ENCODE measurements around the gene SLC28A3. TPM values are rescaled to one million over a fixed set of nuclear protein-coding genes. Genes with fewer than 3 reads are reported as not detected.

Gene SLC28A3
- total RNA-seq, 2 experiments from 2014 or later = 0.04 to 0.07 TPM

- H3K36me3 Mint-ChIP-seq (ENCODE audit: low read depth) = no peaks in the 10 kb centered on the region
- H3K4me3 Mint-ChIP-seq = no peak overlapping the region
- ChIA-PET CTCF (no interaction called here), POLR2A (no interaction called here)
- H3K27me3 Mint-ChIP-seq = peaks cover 8% of the 10 kb centered on the region
- H3K4me1 Mint-ChIP-seq = no peaks in the 10 kb centered on the region
- H3K9me3 Mint-ChIP-seq = peaks cover 5% of the 10 kb centered on the region
- no peak for DNase-seq
- no peak overlapping the region for H3K27ac Mint-ChIP-seq
Observed at GRCh38 chr9:84331119-84331809, 9.3 kb downstream of the SLC28A3 start.

- H3K36me3 Mint-ChIP-seq (ENCODE audit: low read depth) = no peaks in the 10 kb centered on the region
- ChIA-PET POLR2A (no interaction called here), CTCF (no interaction called here)
- peaks cover 5% of the 10 kb centered on the region for H3K9me3 Mint-ChIP-seq
- no peak for DNase-seq
- no peak overlapping the region for H3K4me3 Mint-ChIP-seq
- H3K27me3 Mint-ChIP-seq = peaks cover 8% of the 10 kb centered on the region
- no peak overlapping the region for H3K27ac Mint-ChIP-seq
- no peaks in the 10 kb centered on the region for H3K4me1 Mint-ChIP-seq
Observed at GRCh38 chr9:84330246-84330645, 10.3 kb downstream of the SLC28A3 start.

- Mint-ChIP-seq H3K4me3 (no peak overlapping the region), H3K36me3 (ENCODE audit: low read depth) (no peaks in the 10 kb centered on the region), H3K4me1 (no peaks in the 10 kb centered on the region), H3K27me3 (peaks cover 7% of the 10 kb centered on the region), H3K27ac (no peak overlapping the region), H3K9me3 (peaks cover 5% of the 10 kb centered on the region)
- no peak for DNase-seq
- CTCF ChIA-PET = no interaction called here
- POLR2A ChIA-PET = no interaction called here
Observed at GRCh38 chr9:84327184-84327583, 13.4 kb downstream of the SLC28A3 start.

GRCh38 chr9:84325347-84325973, 15.1 kb downstream of the SLC28A3 start:
- DNase-seq = no peak
- Mint-ChIP-seq H3K4me3 (no peak overlapping the region), H3K27me3 (peaks cover 4% of the 10 kb centered on the region), H3K9me3 (peaks cover 5% of the 10 kb centered on the region), H3K27ac (no peak overlapping the region), H3K4me1 (no peaks in the 10 kb centered on the region), H3K36me3 (ENCODE audit: low read depth) (no peaks in the 10 kb centered on the region)
- ChIA-PET POLR2A (no interaction called here), CTCF (interaction anchor here (0.7 kb wide), 1 partner anchor 40 kb away, joined by 4 read pairs; no protein-coding TSS in a partner anchor)

- Mint-ChIP-seq H3K4me1 (no peaks in the 10 kb centered on the region), H3K36me3 (ENCODE audit: low read depth) (no peaks in the 10 kb centered on the region), H3K27me3 (peaks cover under 1% of the 10 kb centered on the region), H3K4me3 (no peak overlapping the region), H3K27ac (no peak overlapping the region), H3K9me3 (peaks cover 5% of the 10 kb centered on the region)
- POLR2A ChIA-PET = no interaction called here
- CTCF ChIA-PET = interaction anchor here (0.9 kb wide), 1 partner anchor 9 kb away, joined by 3 read pairs; no protein-coding TSS in a partner anchor
- no peak for DNase-seq
Observed at GRCh38 chr9:84324811-84325210, 15.7 kb downstream of the SLC28A3 start.

- H3K4me3 Mint-ChIP-seq = no peak overlapping the region
- CTCF ChIA-PET = interaction anchor here (0.7 to 0.9 kb wide), 2 partner anchors 8 to 9 kb away, joined by 3 to 4 read pairs; no protein-coding TSS in a partner anchor
- peaks cover 5% of the 10 kb centered on the region for H3K9me3 Mint-ChIP-seq
- no peak overlapping the region for H3K27ac Mint-ChIP-seq
- H3K4me1 Mint-ChIP-seq = no peaks in the 10 kb centered on the region
- POLR2A ChIA-PET = no interaction called here
- H3K27me3 Mint-ChIP-seq = no peaks in the 10 kb centered on the region
- DNase-seq = no peak
- H3K36me3 Mint-ChIP-seq (ENCODE audit: low read depth) = no peaks in the 10 kb centered on the region
Observed at GRCh38 chr9:84323858-84324257, 16.7 kb downstream of the SLC28A3 start.

- Mint-ChIP-seq H3K9me3 (peaks cover 3% of the 10 kb centered on the region), H3K4me3 (no peak overlapping the region), H3K27ac (no peak overlapping the region), H3K4me1 (no peaks in the 10 kb centered on the region), H3K36me3 (ENCODE audit: low read depth) (no peaks in the 10 kb centered on the region), H3K27me3 (no peaks in the 10 kb centered on the region)
- CTCF ChIA-PET = no interaction called here
- DNase-seq = no peak
- POLR2A ChIA-PET = no interaction called here
Observed at GRCh38 chr9:84322828-84323227, 17.7 kb downstream of the SLC28A3 start.

GRCh38 chr9:84320231-84320630, 20.3 kb downstream of the SLC28A3 start:
- no peaks in the 10 kb centered on the region for H3K9me3 Mint-ChIP-seq
- ChIA-PET POLR2A (no interaction called here), CTCF (no interaction called here)
- no peak overlapping the region for H3K4me3 Mint-ChIP-seq
- H3K27me3 Mint-ChIP-seq = no peaks in the 10 kb centered on the region
- DNase-seq = no peak
- peaks cover 3% of the 10 kb centered on the region for H3K4me1 Mint-ChIP-seq
- H3K36me3 Mint-ChIP-seq (ENCODE audit: low read depth) = no peaks in the 10 kb centered on the region
- no peak overlapping the region for H3K27ac Mint-ChIP-seq

GRCh38 chr9:84319632-84320031, 20.9 kb downstream of the SLC28A3 start:
- no peaks in the 10 kb centered on the region for H3K9me3 Mint-ChIP-seq
- ChIA-PET CTCF (interaction anchor here (1.2 kb wide), 1 partner anchor 399 kb away, joined by 3 read pairs; no protein-coding TSS in a partner anchor), POLR2A (no interaction called here)
- H3K4me1 Mint-ChIP-seq = peaks cover 7% of the 10 kb centered on the region
- no peak overlapping the region for H3K4me3 Mint-ChIP-seq
- no peak overlapping the region for H3K27ac Mint-ChIP-seq
- no peak for DNase-seq
- no peaks in the 10 kb centered on the region for H3K27me3 Mint-ChIP-seq
- no peaks in the 10 kb centered on the region for H3K36me3 Mint-ChIP-seq (ENCODE audit: low read depth)

GRCh38 chr9:84318981-84319380, 21.6 kb downstream of the SLC28A3 start:
- Mint-ChIP-seq H3K4me3 (no peak overlapping the region), H3K36me3 (ENCODE audit: low read depth) (no peaks in the 10 kb centered on the region), H3K9me3 (no peaks in the 10 kb centered on the region), H3K27ac (no peak overlapping the region), H3K27me3 (no peaks in the 10 kb centered on the region), H3K4me1 (peaks cover 7% of the 10 kb centered on the region)
- no peak for DNase-seq
- POLR2A ChIA-PET = no interaction called here
- CTCF ChIA-PET = interaction anchor here (0.8 to 1.2 kb wide), 2 partner anchors 58 to 399 kb away, joined by 3 read pairs; no protein-coding TSS in a partner anchor

- Mint-ChIP-seq H3K36me3 (ENCODE audit: low read depth) (no peaks in the 10 kb centered on the region), H3K9me3 (no peaks in the 10 kb centered on the region), H3K27me3 (no peaks in the 10 kb centered on the region), H3K4me3 (no peak overlapping the region), H3K4me1 (peaks cover 10% of the 10 kb centered on the region), H3K27ac (no peak overlapping the region)
- CTCF ChIA-PET = interaction anchor here (1.0 to 1.8 kb wide), 2 partner anchors 9 to 23 kb away, joined by 4 read pairs; no protein-coding TSS in a partner anchor
- no peak for DNase-seq
- POLR2A ChIA-PET = no interaction called here
Observed at GRCh38 chr9:84317563-84317962, 23.0 kb downstream of the SLC28A3 start.

GRCh38 chr9:84315278-84315877, 25.2 kb downstream of the SLC28A3 start:
- POLR2A ChIA-PET = no interaction called here
- CTCF ChIA-PET = interaction anchor here (0.7 to 2.2 kb wide), 10 partner anchors 9 to 376 kb away, joined by 3 to 10 read pairs (median 4); no protein-coding TSS in a partner anchor
- H3K9me3 Mint-ChIP-seq = no peaks in the 10 kb centered on the region
- H3K4me1 Mint-ChIP-seq = peaks cover 10% of the 10 kb centered on the region
- no peaks in the 10 kb centered on the region for H3K27me3 Mint-ChIP-seq
- no peak overlapping the region for H3K4me3 Mint-ChIP-seq
- no peak overlapping the region for H3K27ac Mint-ChIP-seq
- peak; percentile 63 for DNase-seq
- no peaks in the 10 kb centered on the region for H3K36me3 Mint-ChIP-seq (ENCODE audit: low read depth)

GRCh38 chr9:84314306-84314705, 26.3 kb downstream of the SLC28A3 start:
- H3K27ac Mint-ChIP-seq = no peak overlapping the region
- no peaks in the 10 kb centered on the region for H3K36me3 Mint-ChIP-seq (ENCODE audit: low read depth)
- POLR2A ChIA-PET = no interaction called here
- CTCF ChIA-PET = interaction anchor here (0.6 to 1.5 kb wide), 4 partner anchors 10 to 362 kb away, joined by 3 to 5 read pairs (median 4); no protein-coding TSS in a partner anchor
- no peak for DNase-seq
- H3K4me1 Mint-ChIP-seq = peaks cover 10% of the 10 kb centered on the region
- H3K9me3 Mint-ChIP-seq = no peaks in the 10 kb centered on the region
- no peak overlapping the region for H3K4me3 Mint-ChIP-seq
- no peaks in the 10 kb centered on the region for H3K27me3 Mint-ChIP-seq
